Ascending aorta (tissue), 2 donors: ENCODE results near the gene ARMC5. TPM values are rescaled to one million over a fixed set of nuclear protein-coding genes. Genes with fewer than 3 reads are reported as not detected.
A peak's percentile ranks its signal among the peaks of the same experiment; 100 is the strongest.

Experiments used
- DNase-seq, 2 donors: peaks; one replicate each; pipeline ENCODE4 v3.0.0-alpha.2; 2019; ENCODE audit warnings: low spot score in 2 of 2
- H3K27ac ChIP-seq, 2 donors: fragments of 200-600 bp; sonication (generic); one replicate each; pipeline ENCODE4 v1.5.1; 2016 to 2017; ENCODE audit warnings: mild to moderate bottlenecking in 1 of 2
- H3K27me3 ChIP-seq: fragments of 200-600 bp; sonication (generic); one replicate; pipeline ENCODE4 v1.5.1; 2017
- H3K36me3 ChIP-seq, 2 donors: fragments of 200-600 bp; sonication (generic); one replicate each; pipeline ENCODE4 v1.5.1; 2016
- H3K4me1 ChIP-seq, 2 donors: fragments of 200-600 bp; sonication (generic); one replicate each; pipeline ENCODE4 v1.5.1; 2016 to 2017; ENCODE audit warnings: mild to moderate bottlenecking in 1 of 2
- H3K4me3 ChIP-seq, 2 donors: fragments of 200-600 bp; sonication (generic); one replicate each; pipeline ENCODE4 v1.5.1; 2016 to 2017; ENCODE audit warnings: mild to moderate bottlenecking in 1 of 2
- H3K9me3 ChIP-seq, 2 donors: fragments of 200-600 bp; sonication (generic); one replicate each; pipeline ENCODE4 v1.5.1; 2016
- intact Hi-C: fragments of 100-400 bp; cut with DNase I; formaldehyde crosslinking; loops from one replicate; pipeline ENCODE4 v1.15.1; 2023
- total RNA-seq: library from RNA; depleted of rRNA; stranded (reverse); fragments of >200 nt; gene quantifications from one replicate; pipeline ENCODE4 v1.1.0, GENCODE V29; 2016
- TF ChIP-seq, protein P1 (sequence below), 3 experiments: fragments of 200-600 bp in 2 of 3; fragments of 450-650 bp in 1 of 3; sonication (generic) in 2 of 3; IDR thresholded peaks; one replicate each; pipeline ENCODE4 v1.5.1; 2016 to 2019; ENCODE audit warnings: antibody characterized with exemption in 3 of 3, mild to moderate bottlenecking in 1 of 3, moderate library complexity in 1 of 3

ARMC5 gene
- total RNA-seq, 1 donor from 2014 or later = 10.0 TPM

DNA sequence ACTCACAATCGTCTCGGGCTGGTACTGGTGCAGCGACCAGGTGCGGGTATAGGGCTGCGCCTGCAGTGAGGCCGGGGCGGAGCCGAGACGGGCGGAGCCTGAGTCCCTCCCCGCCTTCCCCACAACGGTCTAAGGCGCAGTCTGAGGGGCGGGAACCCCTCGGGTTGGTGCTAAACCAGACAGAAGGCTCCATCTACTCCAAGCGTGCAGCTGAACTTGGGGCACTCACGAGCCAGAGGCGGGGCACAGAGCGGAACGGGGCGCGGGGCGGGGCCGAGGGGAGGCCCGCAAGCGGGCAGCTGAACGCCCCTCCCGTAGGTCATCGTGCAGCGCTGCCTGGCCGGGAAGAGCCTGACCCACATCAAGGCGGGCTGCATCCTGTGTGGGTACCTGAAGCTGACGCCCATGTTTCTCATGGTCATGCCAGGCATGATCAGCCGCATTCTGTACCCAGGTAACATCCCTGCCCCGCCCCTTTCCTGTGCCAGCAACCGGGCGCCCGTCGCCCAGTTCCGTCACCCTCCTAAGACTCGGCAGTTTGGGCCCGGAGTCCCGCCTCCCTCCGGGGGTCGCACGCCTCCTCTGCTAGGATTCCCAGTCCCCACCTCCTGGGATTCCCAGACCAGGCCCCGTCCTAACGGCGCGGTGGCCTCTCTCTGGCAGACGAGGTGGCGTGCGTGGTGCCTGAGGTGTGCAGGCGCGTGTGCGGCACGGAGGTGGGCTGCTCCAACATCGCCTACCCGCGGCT is 28.6 kb downstream of the ARMC5 start:
- Histone ChIP-seq H3K9me3 (no peaks in the 10 kb centered on the region), H3K36me3 (peaks cover 10 to 26% of the 10 kb centered on the region in 2 donors), H3K4me1 (peaks cover 10 to 15% of the 10 kb centered on the region in 2 donors), H3K27me3 (no peaks in the 10 kb centered on the region), H3K27ac (no peak overlapping the region), H3K4me3 (peak overlapping the region; percentile 66 to 68)
- intact Hi-C loops = no loop called here
- TF ChIP-seq, protein P1, sequence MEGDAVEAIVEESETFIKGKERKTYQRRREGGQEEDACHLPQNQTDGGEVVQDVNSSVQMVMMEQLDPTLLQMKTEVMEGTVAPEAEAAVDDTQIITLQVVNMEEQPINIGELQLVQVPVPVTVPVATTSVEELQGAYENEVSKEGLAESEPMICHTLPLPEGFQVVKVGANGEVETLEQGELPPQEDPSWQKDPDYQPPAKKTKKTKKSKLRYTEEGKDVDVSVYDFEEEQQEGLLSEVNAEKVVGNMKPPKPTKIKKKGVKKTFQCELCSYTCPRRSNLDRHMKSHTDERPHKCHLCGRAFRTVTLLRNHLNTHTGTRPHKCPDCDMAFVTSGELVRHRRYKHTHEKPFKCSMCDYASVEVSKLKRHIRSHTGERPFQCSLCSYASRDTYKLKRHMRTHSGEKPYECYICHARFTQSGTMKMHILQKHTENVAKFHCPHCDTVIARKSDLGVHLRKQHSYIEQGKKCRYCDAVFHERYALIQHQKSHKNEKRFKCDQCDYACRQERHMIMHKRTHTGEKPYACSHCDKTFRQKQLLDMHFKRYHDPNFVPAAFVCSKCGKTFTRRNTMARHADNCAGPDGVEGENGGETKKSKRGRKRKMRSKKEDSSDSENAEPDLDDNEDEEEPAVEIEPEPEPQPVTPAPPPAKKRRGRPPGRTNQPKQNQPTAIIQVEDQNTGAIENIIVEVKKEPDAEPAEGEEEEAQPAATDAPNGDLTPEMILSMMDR (IDR thresholded peaks at IDR 0.05) = no peak
- DNase-seq = no peak

DNA sequence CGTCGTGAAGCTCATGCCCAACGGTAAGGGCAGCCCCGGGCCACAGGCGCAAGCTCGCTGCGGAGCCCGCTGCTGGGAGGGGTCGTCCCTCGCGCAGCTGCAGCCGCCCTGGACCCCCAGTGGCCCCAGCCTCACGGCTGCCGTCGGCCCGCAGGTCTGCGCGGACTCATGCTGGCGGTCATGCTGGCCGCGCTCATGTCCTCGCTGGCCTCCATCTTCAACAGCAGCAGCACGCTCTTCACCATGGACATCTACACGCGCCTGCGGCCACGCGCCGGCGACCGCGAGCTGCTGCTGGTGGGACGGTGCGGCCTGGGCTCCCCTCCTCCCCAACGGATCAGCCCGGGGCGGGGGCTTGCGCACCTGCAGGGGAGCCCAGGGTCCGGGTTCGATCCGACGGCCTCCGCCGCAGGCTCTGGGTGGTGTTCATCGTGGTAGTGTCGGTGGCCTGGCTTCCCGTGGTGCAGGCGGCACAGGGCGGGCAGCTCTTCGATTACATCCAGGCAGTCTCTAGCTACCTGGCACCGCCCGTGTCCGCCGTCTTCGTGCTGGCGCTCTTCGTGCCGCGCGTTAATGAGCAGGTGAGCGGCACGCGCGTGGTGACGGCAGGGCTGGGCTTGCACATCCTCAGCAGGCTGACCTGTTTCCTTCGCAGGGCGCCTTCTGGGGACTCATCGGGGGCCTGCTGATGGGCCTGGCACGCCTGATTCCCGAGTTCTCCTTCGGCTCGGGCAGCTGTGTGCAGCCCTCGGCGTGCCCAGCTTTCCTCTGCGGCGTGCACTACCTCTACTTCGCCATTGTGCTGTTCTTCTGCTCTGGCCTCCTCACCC is 29.4 kb downstream of the ARMC5 start:
- intact Hi-C loops = no loop called here
- Histone ChIP-seq H3K9me3 (no peaks in the 10 kb centered on the region), H3K4me1 (peaks cover 10 to 15% of the 10 kb centered on the region in 2 donors), H3K4me3 (peak overlapping the region; percentile 66 to 68), H3K27me3 (no peaks in the 10 kb centered on the region), H3K36me3 (peaks cover 16 to 34% of the 10 kb centered on the region in 2 donors), H3K27ac (no peak overlapping the region)
- no peak for DNase-seq
- TF ChIP-seq, protein P1 (IDR thresholded peaks at IDR 0.05) = no peak

DNA sequence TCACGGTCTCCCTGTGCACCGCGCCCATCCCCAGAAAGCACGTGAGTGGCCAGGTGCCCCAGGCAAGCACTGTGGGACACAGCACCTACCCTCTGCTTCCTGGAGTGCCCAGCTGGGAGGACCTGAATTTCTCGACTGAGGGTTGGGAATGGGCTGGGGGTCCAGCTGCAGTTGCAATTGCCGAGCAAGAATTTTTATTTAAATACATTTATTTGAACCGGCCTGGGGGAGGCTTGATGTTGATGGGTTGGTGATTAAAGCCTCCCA is 29.9 kb downstream of the ARMC5 start:
- TF ChIP-seq, protein P1 (IDR thresholded peaks at IDR 0.05) = no peak
- Histone ChIP-seq H3K27me3 (no peaks in the 10 kb centered on the region), H3K36me3 (peaks cover 22 to 39% of the 10 kb centered on the region in 2 donors), H3K4me1 (peaks cover 10 to 15% of the 10 kb centered on the region in 2 donors), H3K9me3 (no peaks in the 10 kb centered on the region), H3K27ac (no peak overlapping the region), H3K4me3 (no peak overlapping the region)
- no peak for DNase-seq
- intact Hi-C loops = no loop called here

DNA sequence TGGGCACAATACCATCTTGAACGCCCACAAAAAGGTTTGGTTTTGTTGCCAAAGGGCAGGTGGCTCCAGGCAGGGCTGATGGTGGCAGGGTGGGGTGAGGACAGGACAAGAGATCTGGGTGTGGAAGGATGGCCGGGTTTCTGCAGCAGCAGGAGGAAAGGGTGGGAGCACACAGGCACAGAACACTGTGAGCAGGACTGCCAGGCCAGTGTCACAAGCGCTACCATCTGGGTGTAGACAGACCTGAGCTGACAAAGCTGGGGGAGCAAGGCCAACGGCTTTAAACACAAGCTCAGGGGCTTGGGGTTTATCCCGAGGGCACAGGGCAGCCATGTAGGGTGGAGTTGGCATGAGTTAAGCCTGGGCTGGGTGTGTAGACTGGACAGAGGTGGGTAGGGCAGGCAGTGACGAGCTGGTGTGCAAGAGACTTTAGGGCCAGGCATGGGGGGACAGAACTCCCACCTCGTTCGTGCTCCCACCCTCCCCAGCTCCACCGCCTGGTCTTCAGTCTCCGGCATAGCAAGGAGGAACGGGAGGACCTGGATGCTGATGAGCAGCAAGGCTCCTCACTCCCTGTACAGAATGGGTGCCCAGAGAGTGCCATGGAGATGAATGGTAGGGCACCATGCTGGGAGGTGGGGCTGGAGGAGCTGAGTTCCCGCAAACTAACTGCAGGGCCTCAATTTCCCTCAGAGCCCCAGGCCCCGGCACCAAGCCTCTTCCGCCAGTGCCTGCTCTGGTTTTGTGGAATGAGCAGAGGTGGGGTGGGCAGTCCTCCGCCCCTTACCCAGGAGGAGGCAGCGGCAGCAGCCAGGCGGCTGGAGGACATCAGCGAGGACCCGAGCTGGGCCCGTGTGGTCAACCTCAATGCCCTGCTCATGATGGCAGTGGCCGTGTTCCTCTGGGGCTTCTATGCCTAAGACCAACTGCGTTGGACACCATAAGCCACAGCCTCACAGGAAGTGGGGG is 30.6 kb downstream of the ARMC5 start:
- H3K9me3 ChIP-seq = no peaks in the 10 kb centered on the region
- no peak for DNase-seq
- TF ChIP-seq, protein P1 (IDR thresholded peaks at IDR 0.05) = no peak
- no peak overlapping the region for H3K4me3 ChIP-seq
- intact Hi-C loops = no loop called here
- no peak overlapping the region for H3K27ac ChIP-seq
- peaks cover 23 to 46% of the 10 kb centered on the region in 2 donors for H3K36me3 ChIP-seq
- H3K27me3 ChIP-seq = no peaks in the 10 kb centered on the region
- H3K4me1 ChIP-seq = peaks cover 10 to 15% of the 10 kb centered on the region in 2 donors

DNA sequence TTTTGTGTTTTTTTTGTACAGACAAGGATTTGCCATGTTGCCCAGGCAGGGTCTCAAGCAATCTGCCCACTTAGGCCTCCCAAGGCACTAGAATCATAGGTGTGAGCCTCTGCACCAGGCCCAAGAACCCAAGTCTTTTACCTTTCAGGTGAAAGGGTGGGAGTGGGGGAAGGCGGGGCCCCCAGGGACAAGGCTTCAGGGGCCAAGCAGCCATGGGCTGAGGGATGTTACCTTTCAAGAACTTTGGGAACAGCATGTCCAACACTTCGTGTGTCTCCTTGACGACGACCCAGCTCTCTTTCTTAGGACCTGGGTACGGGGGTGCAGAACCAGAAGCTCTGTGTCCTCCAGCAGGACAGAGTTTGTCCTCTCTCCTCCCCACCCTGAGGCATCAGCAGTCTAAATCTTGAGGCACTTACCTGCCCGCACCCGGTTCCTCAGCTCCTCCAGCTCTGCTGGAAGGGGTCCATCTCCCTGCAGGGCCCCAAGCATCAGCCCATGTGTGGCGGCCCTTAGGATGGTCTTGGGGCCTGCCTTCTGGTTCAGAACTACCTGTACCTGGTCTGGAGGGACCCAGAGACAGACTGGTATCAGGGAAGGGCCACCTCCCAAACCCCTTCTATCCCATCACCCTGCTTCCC is 32.6 kb downstream of the ARMC5 start:
- Histone ChIP-seq H3K36me3 (peaks cover 38 to 66% of the 10 kb centered on the region in 2 donors), H3K4me3 (no peak overlapping the region), H3K4me1 (peaks cover 10 to 15% of the 10 kb centered on the region in 2 donors), H3K27ac (no peak overlapping the region), H3K9me3 (no peaks in the 10 kb centered on the region), H3K27me3 (no peaks in the 10 kb centered on the region)
- no peak for DNase-seq
- TF ChIP-seq, protein P1 (IDR thresholded peaks at IDR 0.05) = no peak
- intact Hi-C loops = no loop called here
